Stimulated activated CD8-positive, alpha-beta memory T cell treated with anti-CD3 and anti-CD28 coated beads, Interleukin-12 subunit alpha, Interleukin-12 subunit beta, amount 100 ng/mL, for 24 hours (primary cell): ENCODE measurements around the gene ACAA2.
A peak's percentile ranks its signal among the peaks of the same experiment; 100 is the strongest.
"Not testable (repeated sequence)": the region's sequence is repeated elsewhere in the genome, so short reads cannot be mapped to it uniquely, and the experiment has no call there.

Source experiments
- DNase-seq: peaks from one replicate; pipeline ENCODE4 v3.0.0-alpha.2; 2020; ENCODE audit errors: extremely low read depth

ACAA2 gene

DNA sequence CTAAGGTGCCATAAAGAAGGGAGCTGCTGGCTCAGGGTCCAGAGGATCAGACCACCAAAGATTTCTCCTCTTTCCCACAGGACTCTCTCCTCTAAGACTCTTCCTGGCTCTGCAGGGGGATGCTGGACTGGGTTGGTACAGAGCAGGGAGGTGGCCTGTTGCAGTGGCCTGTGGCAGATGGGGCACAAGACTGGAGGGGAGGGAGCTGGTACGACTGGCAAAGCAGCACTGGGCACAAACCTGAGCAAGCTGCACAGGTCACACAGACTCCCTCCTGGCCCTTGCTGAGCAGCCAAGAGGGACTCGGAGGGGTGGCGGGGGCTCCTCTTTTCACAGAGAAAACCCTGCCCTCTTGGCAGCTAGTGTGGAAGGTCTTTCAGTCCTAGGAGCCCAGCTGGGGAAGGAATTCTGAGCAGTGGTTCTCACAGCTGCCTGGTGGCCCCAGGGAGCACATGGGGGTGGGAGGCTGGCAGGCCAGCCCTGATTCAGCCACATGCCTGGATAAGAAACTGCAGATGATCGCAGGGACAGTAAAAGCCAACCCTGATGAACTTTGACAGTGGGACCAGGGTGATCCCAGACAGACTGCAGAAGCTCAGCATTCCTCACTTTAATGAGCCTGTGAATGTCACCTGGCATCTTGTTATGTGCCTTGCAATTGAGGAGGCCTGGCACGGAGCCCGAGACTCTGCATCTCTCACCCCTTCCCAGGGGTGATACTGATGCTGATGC is 32.5 kb upstream of the ACAA2 start:
- DNase-seq: no peak

DNA sequence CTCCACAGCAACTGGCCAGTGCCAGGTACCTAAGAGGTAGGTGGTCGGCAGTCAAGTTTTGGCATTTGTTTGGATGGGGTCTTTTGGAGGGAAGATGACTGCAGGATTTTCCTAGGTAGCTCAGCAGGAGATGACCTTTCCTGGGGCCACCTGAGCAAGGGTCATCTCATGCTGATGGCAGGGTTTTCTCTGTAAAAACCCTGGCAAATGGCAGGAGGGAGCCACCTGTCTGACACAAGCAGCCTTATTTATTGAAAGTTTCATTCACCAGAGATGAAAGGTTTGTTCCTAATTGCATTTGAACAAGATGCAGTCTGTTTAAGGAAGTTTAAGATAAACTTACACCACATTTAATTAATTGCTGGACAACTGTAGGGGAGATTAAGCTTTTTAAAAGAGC is 31.6 kb upstream of the ACAA2 start:
- DNase-seq: no peak

DNA sequence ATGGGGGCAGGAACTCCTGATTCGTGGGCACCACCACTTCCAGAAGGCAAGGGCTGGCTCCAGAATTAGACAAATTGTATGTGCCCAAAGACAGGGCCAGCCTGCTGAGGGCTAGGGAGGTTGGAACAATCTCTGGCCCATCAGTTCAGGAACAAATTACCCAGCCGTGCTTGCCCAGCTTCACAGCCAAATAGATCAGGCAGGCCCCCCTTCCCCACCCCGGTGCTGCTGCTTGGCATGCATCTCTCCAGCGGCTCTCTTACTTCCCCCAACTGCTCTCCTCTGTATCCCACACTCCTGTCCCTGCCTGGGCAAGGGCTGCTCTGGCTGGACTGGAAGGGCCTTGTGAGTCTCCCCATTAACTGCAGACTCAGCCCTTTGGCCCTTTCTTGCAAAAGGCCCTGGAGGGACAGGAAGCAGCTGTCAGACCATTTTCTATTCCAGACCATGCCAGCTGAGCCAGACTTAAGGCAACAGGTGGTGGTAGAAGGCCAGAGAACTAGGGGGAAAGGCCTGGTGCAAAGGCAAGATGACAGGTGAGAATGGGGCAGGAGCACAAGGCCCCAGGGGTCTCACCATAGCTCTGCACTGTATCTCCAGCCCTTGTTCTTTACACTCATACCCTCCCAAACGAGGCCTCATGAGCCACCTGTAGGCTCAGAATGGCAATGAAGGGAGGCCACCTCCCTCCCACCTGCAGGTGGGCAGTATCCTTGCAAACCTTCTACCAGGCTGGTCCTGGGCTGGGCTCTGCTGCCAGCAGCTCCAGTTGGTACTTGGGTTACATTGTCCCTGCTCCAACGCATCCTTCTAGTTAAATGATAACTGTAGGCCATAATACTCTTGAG is 30.7 kb upstream of the ACAA2 start:
- DNase-seq: no peak

DNA sequence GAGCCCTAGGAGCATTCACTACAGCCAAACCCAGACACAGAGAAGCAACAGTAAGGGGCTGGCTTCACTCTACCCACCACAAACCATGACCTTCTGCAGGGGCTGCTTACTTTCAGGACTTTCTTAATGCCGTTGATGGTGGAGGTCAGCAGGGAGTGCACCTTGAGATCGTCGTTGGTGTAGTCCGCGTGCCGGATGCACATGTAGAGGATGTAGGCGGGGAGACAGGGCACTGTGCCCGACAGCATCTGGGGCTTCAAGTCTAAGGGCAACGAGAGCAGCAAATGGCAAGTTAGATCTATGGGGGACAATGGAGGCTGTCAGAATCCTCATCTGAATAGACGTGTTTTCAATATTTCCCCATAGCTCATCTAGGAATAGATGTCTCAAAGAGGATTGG is 29.8 kb upstream of the ACAA2 start:
- DNase-seq: no peak

DNA sequence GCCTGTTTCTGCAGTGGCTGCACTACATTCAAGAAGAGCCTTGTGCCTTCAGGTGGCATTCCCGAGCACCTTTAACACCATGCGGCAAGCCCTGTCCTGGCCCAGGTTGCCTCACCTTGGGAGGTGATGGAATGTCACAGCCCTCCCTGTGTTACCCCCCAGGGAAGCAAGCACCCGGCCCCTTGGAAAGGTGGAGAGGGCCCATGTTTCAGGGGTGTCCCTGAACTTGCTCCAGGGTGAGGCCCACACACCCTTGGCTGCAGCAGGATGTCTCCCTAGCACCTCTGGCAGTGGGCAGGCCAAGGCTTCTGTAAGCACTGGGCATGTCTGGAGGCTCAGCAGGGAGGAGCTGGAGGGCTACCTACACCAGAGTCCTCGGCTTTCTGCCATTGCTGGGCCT is 29.3 kb upstream of the ACAA2 start:
- DNase-seq: no peak

DNA sequence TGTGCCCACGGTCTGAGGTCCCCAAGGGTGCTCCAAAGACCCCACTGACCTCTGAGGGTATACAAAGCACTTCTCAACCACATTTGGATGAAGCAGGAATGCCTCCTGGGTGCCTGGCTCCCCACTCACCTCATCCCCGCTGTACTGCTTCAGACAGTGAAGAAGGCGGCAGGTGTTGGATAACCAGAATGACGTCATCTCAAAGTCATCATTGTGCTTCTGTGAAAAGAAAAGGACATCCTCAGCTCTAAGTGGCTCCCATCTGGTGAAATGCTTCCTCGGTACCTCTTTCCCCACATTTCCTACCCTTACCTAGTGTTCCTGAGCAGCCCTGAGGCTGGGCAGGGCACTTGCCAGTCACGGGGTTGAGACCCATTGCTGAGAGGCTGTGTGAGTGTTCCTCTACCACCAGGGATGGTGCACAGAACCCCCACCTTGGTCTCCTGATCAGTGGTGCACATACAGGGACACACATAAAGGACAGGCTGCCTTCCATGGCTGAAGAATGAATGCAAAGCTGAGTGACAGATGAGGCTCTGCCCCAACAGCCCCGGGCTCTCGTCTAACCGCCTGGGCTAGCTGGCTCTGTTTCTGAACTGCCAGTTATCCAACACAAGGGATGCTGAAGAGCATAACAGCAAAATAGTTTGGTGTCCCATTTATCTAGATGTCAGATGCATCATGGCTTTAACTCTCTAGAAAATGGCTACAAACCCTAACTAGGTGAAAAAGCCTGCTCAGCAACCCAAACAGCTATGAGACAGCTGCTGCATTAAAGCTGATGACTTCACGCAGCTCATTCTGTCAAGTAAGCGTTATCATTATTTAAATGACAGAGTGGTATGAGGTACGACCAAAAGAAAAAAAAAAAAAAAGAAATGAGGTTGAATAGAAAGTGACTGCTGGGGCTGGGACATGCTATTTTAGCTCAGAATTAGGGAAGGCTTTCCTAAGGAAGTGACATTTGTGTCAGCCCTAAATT is 28.2 kb upstream of the ACAA2 start:
- DNase-seq: no peak

DNA sequence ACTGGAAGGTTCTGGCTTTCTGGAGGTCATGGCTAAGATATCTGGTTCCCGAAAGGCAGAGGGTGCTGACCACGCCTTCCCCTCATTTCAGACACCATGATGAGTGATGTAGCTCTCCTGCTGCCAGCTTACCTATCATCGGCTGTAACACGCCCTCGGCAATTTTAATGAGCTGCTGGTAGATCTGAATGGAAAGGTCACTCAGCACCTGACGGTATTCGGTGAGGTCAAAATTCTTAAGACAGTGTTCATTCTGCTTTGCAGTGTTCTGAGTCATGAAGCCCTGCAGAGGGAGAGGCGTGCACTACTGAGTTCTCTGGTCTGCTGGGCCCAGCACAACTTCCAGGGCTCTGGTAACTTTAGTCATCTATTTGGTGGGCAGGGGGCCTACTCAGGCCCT is 25.7 kb upstream of the ACAA2 start:
- DNase-seq: no peak

DNA sequence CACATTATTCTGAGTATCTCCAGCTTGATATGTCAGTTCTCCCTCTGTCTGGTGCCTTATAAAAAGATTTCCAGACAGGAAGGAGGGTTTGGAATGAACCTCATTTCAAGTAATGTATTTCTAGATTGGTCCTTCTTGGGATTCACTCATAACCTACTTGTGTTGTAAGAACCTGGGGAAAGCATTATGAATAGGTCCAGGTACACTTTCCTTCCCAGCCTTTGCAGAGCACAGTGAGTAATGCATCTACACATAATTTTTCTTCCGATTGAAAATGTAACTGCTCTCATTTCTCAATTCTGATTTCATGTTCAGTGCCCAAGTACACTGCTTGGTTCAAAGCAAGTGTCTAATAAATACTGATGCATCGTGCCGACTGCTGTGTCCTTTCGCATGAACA is 25.0 kb upstream of the ACAA2 start:
- DNase-seq: no peak

DNA sequence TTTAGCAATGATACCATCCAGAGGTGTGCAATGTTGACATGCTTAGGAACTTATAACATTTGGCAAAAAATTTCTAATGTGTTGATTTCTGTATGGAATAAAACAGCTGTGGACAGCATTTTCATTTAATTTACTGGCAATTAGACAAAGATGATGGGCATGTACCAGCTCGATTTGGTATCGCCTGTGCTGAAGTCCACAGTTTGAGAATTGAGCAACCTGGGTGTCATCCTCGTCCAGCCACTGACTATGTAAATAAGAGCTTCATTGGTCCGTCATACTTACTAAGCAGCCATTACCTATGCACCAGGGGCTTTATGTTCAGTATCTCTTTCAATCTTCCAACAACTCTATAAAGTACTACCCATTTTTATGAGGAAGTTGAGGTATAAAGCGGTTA is 24.6 kb upstream of the ACAA2 start:
- no peak for DNase-seq

DNA sequence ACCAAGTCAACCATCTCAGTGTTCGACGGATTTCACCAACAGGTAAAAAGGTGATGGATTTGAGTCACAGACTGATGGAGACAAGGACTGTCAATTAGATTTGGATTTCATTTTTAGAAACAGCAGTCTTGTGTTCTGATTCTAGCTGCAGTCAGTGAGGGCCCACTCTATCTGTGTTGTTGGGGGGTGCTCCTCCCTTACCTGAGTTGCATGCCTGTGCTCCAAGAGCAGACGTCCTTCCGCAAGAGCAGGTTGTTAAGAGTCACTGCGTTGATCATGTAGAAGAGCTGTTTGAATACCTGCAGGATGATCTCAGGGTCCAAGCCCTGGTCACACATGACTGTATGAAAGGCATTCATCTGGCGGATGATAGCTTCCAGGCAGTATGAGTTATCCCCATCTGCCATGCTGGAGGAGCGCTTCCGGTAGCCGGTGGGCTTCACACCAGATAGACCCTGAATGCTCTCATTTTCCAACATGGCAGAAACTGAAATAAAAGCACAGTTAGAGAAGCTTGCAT is 24.0 kb upstream of the ACAA2 start:
- not testable (repeated sequence) for DNase-seq

DNA sequence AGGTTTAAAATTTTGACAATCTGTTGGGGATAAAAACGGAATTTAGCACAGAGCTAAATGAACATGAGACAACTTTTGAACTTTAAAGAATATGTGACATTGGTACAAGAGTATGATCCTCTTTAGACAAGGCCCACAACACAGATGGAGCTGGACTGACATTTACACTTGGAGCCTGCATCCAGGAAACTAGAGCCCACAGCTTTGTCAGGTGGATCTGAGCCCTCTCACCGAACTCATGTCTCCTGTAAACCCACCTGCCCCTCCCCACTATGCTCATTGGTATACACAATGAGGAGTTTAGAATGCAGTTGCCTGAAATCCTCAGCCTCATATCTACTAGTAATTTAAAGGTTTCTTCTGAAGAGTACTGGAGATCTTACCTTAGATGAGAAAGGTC is 22.1 kb upstream of the ACAA2 start:
- no peak for DNase-seq

DNA sequence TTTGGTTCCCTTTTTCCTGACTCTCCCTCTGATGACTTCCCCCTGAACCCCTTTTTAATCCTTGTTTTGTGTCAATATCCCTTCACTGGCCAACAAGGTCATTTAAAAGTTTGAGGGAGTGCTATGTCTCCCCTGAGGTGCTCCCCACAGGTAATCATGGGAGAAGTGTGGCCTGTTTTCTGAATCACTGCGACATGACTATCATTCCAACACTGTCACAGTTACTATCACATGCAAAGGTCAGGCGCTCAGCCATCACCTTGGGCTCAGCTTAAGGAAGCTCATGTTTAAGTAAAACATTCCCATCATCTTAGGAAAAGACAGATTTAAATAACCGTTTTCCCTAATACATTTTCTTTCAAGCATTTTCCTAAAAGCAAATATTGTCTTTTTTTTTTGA is 20.9 kb upstream of the ACAA2 start:
- DNase-seq: no peak

DNA sequence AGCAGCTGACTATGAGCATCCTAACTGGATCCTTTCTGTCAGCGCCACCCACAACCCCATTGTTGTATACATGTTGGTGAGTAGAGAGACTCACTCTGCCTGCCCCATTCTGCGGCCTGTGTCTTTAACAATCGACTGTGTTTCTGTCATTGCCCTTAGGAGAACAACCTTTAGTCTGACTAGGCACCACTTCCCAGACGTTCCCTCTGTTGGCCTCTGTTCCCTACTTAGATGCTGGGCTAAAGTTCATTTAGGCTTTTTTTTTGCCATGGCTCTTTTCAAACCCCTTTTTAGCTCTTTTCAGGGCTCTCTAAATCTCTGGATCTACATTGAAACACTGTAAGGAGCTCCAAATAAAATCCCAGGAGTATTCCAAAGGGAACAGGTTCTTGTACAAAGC is 20.5 kb upstream of the ACAA2 start:
- no peak for DNase-seq

DNA sequence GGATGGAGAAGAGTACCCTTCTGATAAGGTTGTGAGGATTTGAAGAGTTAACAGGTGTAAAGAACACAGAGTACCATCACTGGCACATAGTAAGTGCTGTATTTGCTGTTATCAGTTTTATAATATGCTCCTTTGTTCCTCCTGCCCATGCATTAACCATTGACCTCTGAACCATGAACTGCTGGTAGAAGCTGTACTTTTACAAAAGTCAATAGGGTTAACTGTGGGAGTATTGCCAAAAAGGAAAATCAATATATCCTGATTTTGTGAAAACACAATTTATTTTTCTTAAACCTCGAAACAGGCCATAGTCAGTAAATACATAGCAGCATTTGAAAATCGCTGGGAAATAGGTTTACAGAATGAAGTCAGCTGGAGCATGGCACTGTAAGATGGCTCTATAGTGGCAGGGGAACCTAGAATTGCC is 18.9 kb upstream of the ACAA2 start:
- DNase-seq: no peak

DNA sequence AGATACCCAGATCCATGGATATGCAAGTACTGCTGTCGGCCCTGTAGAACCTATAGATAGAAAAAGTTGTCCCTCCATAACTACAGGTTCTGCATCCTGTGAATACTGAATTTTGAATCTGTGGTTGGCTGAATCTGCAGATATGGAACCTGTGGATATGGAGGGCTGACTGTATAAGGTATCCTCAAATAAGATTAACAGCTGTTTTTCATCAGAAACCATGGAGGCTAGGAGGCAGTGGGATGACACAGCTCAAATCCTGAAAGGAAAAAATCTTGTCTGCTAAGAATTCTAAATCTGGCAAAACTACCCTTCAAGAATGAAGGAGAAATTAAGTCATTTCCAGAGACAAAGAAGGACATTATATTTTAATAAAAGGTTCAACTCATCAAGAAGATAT is 14.7 kb upstream of the ACAA2 start:
- DNase-seq: no peak

DNA sequence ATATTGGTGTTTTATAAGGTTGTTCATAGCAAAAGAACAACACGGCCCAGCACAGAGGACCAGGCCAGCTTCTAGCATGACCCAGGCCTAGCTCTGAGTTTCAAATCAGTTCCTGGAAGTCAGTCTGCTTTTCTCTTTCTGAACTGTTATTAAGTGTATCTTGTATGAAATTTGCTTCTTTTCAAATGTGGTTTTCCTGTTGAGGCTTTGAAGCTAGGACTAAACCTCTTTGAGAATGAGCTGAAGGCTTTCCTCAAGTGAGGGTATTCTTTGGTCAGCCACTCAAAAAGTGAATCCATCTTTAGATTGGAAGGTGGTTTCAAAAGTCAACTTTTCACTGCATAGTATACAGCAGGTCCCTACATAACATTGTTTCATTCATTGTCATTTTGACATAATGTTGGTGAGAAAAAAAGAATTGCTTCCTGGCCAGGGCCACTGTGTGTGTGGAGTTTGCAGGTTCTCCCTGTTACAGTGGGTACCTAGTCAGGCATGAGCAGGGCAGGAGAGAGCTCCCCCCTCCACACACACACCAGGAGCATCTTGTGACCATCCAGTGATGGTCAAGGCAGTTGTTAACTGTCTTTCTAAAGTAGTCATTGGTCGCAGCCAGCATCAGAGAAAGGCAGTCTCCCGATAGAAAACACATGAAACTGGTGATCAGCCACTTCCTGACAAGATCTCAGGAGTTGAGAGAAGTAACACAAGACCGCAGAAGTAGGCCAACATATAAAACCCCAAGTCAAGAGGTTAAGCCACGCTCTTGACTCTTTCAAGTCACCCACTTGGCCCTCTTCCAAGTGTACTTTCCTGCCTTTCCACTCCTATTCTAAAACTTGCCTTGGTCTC is 6.7 kb upstream of the ACAA2 start:
- DNase-seq: no peak

DNA sequence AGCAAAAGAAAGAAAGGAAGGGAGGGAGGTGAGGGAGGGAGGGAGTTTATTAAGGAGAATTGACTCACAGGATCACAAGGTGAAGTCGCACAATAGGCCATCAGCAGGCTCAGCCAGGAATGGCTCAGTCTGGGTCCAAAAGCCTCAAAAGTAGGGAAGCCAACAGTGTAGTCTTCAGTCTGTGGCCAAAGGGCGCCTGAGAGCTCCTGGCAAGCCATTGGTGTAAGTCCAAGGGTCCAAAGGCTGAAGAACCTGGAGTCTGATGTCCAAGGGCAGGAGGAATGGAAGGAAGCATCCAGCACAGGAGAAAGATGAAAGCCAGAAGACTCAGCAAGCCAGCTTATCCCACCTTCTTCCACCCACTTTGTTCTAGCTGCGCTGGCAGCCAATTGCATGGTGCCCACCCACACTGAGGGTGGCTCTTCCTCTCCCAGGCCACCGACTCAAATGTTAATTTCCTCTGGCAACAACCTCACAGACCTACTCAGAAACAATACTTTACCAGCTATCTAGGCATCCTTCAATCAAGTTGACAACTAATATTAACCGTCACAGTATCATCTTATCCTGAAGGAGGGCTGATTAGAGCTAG is 5.8 kb upstream of the ACAA2 start:
- no peak for DNase-seq

DNA sequence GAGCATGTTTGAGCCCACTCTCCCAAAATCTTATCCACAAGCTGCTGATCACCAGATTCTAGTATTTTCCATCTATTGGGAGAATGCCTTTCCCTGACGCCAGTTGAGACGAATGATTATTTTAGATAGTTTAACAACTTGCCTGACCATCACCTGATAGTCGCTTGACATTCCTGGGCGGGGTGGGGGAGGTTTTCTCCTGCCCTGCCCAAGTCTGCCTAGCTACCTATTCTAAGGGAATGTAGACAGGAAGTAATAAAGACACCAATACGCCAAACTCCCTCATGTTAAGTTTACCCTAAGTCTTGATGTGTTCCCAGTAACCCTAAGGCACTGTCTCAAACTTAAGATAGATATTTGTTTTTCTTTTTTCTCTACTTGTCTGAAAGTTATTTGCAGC is 4.6 kb upstream of the ACAA2 start:
- DNase-seq: no peak

DNA sequence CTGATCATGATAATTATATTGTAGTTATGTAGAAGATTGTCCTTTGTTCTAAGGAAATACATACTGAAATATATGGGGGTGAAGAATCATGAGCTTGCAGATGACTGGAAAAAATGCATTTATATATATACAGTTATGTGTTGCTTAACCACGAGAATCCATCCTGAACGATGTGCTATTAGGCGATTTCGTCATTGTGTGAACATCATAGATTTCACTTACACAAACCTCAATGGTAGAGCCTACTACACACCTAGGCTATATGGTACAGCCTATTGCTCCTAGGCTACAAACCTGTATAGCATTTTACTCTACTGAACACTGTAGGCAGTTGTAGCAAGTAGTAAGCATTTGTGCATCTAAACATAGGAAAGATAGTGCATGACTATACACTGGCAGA is 2.6 kb upstream of the ACAA2 start:
- no peak for DNase-seq

DNA sequence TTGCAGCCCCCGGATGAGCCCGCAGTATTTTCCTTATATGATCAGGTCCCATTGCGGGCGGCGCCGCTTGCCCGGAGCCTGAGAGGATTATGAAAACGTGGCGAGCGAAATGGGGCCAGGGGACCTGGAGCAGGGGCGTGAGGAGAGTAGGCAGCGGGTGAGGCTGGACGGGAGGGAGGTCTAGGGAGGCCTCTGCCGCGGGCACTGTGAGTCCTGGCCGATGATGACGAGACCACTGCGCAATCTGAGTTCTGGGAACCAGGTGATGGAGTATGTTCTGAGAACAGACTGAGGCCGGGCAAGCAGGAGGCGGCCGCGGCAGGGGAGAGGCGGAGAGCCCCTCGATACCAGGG is 790 bp upstream of the ACAA2 start:
- peak; percentile 25 for DNase-seq

DNA sequence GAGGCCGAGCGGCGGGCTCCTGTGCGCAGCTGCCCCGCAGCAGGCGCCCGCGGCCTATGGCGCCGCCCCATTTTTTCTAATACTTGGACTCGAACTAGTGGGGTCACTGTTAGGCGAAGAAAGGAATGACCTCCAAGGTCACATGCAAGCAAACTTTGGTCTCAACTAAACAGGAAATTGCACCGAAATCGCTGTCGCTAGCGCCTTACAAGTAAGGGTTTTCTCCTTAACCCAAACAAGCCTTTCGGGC is 339 bp downstream of the ACAA2 start:
- DNase-seq: no peak
